Omental fat pad (tissue), 4 donors: ENCODE data around the gene ANKFY1. TPM values are rescaled to one million over a fixed set of nuclear protein-coding genes. Genes with fewer than 3 reads are reported as not detected.
"Not testable (repeated sequence)": the region's sequence is repeated elsewhere in the genome, so short reads cannot be mapped to it uniquely, and the experiment has no call there.

Source experiments
- ATAC-seq: fragments of 150-250 bp; one replicate; pipeline ENCODE4 v1.9.1; 2016; ENCODE audit warnings: mild to moderate bottlenecking, moderate library complexity; ENCODE audit not compliant: low FRiP score
- DNase-seq: peaks from one replicate; pipeline ENCODE4 v3.0.0-alpha.2; 2019; ENCODE audit warnings: low spot score
- total RNA-seq, 4 donors: library from RNA; depleted of rRNA; stranded (reverse); fragments of >200 nt; gene quantifications; one replicate each; pipeline ENCODE4 v1.1.0, GENCODE V29; 2016
- TF ChIP-seq, protein P1 (sequence below), 3 donors: fragments of 450-650 bp; IDR thresholded peaks; one replicate each; pipeline ENCODE4 v1.5.1; 2016 to 2017; ENCODE audit warnings: antibody characterized with exemption in 3 of 3, mild to moderate bottlenecking in 3 of 3, moderate library complexity in 2 of 3

The ANKFY1 gene
- total RNA-seq, 4 donors from 2014 or later, result 34.2 to 59.0 (median 40.6) TPM

- DNase-seq, result peak; percentile 79
- ATAC-seq, result peak; percentile 79
- TF ChIP-seq, protein P1, sequence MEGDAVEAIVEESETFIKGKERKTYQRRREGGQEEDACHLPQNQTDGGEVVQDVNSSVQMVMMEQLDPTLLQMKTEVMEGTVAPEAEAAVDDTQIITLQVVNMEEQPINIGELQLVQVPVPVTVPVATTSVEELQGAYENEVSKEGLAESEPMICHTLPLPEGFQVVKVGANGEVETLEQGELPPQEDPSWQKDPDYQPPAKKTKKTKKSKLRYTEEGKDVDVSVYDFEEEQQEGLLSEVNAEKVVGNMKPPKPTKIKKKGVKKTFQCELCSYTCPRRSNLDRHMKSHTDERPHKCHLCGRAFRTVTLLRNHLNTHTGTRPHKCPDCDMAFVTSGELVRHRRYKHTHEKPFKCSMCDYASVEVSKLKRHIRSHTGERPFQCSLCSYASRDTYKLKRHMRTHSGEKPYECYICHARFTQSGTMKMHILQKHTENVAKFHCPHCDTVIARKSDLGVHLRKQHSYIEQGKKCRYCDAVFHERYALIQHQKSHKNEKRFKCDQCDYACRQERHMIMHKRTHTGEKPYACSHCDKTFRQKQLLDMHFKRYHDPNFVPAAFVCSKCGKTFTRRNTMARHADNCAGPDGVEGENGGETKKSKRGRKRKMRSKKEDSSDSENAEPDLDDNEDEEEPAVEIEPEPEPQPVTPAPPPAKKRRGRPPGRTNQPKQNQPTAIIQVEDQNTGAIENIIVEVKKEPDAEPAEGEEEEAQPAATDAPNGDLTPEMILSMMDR (IDR thresholded peaks at IDR 0.05), result no peak
These were observed 120.0 kb downstream of the ANKFY1 start for GRCh38 chr17:4143563-4144421.

GRCh38 chr17:4142107-4142900, 121.5 kb downstream of the ANKFY1 start:
- TF ChIP-seq, protein P1 (IDR thresholded peaks at IDR 0.05), result no peak
- peak; percentile 9 for ATAC-seq
- no peak for DNase-seq

GRCh38 chr17:4140125-4140524, 123.7 kb downstream of the ANKFY1 start:
- TF ChIP-seq, protein P1 (IDR thresholded peaks at IDR 0.05), result no peak
- no peak for DNase-seq
- ATAC-seq, result no peak

DNA sequence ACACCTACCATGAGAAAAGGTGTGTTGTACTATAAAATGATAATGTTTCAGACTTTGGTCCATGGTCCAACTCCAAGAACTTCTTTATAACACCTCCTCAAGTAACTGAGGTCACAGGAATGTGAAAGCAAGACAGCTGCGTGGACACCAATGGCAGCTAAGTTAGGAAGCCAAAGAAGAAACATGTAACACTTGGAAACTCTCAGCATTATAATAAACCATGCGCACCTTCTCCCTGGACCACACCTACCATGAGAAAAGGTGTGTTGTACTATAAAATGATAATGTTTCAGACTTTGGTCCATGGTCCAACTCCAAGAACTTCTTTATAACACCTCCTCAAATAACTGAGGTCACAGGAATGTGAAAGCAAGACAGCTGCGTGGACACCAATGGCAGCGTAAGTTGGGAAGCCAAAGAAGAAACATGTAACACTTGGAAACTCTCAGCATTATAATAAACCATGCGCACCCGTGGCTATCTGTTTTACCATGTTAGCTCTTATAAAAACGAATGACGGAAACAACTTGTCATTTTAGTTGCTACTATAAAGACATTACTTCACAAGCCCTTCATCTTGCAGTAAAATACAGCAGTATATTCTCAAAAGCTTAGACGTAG, 124.8 kb downstream of the ANKFY1 start:
- ATAC-seq, DNase-seq: not testable (repeated sequence)

- TF ChIP-seq, protein P1 (IDR thresholded peaks at IDR 0.05), result no peak
- ATAC-seq (no peak), DNase-seq (no peak)
These were observed 127.4 kb downstream of the ANKFY1 start for GRCh38 chr17:4136373-4136772.

DNA sequence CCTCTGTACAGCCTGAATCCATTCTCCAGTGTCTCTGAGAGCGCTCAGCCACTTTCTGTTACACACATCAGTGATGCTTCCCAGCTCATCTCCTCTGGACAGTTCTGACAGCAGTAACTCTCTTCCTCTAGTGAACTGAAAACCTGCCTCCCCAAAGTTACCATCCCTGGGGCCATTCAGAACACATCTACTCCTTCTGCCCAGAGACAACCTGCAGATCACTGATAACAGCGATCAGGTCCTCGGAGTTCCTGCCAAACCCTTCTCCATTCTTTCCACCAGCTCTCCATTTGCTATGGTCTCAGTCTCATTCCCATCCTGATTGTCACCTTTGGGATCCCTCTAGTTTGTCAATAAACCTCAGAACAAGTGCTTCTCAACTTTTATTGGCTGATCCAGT, 128.3 kb downstream of the ANKFY1 start:
- TF ChIP-seq, protein P1 (IDR thresholded peaks at IDR 0.05), result no peak
- ATAC-seq (no peak), DNase-seq (no peak)

DNA sequence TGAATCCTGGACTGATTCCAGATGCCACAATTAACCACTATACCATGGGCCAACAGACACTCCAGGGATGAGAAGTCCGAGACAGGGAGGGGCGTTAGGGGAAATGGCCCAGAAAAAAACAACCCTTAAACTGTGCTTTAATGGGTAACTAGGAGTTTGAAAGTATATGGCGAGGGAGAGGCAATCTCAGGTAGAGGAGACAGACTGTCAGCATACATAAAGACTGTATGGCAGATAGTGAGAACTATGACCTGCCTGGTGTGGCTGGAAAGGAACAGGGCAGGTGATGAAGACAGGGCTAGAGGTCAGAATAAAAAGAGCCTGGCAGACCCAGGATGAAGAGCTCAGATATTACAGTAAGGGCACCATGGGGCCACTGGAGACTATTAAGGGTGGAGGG, 129.1 kb downstream of the ANKFY1 start:
- no peak for DNase-seq
- TF ChIP-seq, protein P1 (IDR thresholded peaks at IDR 0.05), result no peak
- ATAC-seq, result no peak
